ENCODE results near the gene PTBP3. TPM values are rescaled to one million over a fixed set of nuclear protein-coding genes. Genes with fewer than 3 reads are reported as not detected.
"Not testable (repeated sequence)": the region's sequence is repeated elsewhere in the genome, so short reads cannot be mapped to it uniquely, and the experiment has no call there.

PTBP3 gene
- polyA plus RNA-seq, 4 donors: 80.3 to 110 (median 84.2) TPM

DNA sequence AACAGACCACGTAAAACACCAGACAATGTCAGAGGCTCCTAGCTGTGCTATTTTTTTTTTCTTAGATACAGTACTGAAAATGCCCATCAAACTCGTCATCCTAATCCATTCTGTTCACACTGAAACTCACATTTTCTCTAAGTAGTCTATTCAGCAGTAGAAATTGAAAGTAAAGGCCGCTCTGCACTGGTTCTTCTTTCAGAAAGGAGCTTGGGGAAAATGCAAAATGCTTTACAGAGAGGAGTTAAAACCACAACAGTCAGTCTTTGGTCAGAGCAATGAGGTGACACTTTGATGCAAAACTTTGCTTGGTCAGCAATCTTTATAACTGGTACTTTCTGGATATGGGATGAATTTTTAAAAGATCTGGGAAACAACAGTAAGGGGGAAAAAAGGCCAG lies 114.5 kb downstream of the PTBP3 start:
- DNase-seq (ENCODE audit: low read depth in 4 of 4, low spot score in 2 of 4): no peak

DNA sequence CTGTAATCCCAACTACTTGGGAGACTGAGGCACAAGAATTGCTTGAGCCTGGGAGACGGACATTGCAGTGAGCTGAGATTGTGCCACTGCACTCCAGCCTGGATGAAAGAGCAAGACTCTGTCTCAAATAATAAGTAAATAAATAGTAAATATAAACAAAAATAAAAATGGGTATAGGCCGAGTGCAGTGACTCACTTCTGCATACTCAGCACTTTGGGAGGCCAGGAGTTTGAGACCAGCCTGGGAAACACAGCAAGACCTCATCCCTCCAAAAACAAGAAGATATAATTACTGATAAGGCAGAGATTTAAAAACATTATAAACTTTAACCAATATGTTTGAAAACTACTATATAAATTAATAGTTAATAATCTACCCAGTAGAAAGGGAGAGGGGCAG lies 120.5 kb downstream of the PTBP3 start:
- DNase-seq (ENCODE audit: low read depth in 4 of 4, low spot score in 2 of 4): no peak

DNA sequence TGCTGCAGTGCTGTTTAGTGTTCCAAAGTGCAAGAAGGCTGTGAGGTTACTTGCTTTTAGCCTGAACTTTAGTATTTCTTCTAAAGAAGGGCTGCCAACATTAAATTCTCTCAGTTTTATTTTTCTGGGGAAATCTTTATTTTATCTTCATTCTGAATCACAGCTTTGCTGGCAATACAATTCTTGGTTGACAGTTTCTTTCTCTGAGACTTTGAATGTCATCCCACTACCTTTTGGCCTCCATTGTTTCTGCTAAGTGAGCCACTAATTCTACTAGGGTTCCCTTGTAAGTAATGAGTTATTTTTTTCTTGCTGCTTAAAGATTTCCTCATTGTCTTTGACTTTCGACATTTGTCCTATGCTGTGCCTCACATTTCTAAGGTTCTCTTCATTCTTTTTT lies 126.0 kb downstream of the PTBP3 start:
- DNase-seq (ENCODE audit: low read depth in 4 of 4, low spot score in 2 of 4): no peak

DNA sequence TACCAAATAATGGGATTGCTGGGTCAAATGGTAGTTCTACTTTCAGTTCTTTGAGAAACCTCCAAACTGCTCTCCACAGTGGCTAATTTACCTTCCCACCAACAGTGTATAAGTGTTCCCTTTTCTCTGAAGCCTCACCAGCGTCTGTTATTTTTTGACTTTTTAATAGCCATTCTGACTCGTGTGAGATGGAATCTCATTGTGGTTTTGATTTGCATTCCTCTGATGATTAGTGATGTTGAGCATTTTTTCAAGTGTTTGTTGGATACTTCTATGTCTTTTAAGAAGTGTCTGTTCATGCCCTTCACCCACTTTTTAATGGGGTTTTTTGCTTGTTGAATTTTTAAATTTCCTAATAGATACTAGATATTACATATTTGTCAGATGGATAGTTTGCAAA lies 129.9 kb downstream of the PTBP3 start:
- DNase-seq (ENCODE audit: low read depth in 4 of 4, low spot score in 2 of 4): no peak

DNA sequence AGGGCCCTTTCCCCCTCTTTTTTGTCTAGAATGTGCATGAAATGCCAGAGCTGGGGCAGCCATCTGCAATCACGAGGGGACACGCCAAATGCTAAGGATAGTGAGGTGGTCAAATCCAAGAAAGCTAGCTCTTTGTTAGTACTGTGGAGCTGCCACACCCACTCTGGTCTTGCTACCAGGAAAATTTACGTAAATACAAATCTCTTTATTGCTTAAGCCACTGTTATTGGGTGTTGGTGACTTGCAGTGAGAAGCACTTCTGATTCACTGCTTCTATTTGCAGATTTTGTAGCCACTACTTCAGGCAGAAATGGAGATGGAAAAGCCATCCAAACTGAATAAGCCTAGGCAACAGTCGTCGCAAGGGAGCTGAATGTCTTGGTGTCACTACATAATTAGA lies 132.7 kb downstream of the PTBP3 start:
- no peak for DNase-seq (ENCODE audit: low read depth in 4 of 4, low spot score in 2 of 4)

DNA sequence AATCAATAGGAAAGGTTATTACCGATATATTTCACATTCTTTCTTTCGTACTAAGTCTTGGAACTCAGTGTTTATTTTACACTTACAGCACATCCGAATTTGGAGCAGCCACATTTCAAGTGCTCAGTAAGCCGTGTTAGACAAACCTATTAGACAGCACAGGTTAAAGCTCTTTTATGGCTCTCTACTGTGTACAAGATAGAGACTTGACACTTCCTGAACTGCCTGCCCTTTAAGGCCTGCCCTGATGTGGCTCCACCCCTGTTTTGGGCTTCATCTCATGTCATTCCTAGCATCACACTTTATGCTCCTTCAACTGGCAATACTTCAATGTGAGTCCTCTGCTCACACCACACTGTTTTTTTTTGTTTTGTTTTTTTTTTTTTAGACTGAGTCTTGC lies 134.8 kb downstream of the PTBP3 start:
- DNase-seq (ENCODE audit: low read depth in 4 of 4, low spot score in 2 of 4): no peak

DNA sequence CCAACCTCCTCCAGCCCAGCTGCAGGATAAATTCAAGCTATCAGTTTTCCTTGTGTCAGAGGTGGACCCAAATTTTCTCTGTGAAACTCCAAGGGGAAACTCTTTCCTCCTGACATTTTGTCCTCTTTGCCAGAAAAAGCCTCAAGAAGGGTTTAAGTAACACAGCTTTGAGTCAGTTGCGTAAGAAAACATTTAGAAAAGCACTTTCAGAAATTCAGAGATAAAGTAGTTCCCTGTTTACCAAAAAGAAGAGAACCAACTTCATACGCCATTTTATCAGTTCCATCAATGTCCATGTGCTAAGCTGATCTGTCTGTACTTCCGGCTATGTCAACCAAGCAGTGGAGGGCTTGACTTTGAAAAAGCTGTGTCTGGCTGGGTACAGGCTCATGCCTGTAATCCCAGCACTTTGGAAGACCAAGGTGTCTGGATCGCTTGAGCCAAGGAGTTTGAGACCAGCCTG lies 138.4 kb downstream of the PTBP3 start:
- DNase-seq (ENCODE audit: low read depth in 4 of 4, low spot score in 2 of 4): no peak

DNA sequence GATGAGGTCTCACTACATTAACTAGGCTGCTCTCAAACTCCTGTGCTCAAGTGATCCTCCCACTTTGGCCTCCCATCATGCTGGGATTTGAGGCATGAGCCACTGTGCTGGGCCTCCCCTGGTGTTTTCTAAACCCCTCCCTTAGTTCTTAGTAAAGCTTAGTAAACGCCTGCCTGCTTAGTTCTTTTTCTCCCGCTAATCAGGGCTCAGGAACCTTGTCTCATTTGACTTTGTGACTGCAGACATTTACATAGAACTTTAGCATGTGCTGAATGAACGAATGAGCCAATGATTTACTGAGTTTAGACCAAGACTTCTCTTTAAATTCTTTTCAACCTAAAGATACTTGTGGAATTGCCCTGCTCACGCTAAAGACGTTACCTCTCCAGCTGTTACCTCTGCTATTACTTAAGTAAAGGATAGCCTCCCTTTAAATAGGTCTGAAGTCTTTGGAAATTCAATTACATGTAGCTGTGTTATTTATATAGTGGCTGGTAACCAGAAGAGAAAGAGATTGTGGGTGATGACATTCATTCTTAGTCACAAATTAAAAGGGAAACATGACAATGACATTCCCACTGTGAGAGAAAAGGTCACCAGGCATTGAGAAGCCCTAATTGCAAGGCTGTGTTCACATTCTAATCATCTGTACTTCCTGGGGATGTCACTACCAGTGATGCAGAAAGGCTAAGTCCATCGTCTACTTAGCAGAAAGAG lies 139.7 kb downstream of the PTBP3 start:
- no peak for DNase-seq (ENCODE audit: low read depth in 4 of 4, low spot score in 2 of 4)

DNA sequence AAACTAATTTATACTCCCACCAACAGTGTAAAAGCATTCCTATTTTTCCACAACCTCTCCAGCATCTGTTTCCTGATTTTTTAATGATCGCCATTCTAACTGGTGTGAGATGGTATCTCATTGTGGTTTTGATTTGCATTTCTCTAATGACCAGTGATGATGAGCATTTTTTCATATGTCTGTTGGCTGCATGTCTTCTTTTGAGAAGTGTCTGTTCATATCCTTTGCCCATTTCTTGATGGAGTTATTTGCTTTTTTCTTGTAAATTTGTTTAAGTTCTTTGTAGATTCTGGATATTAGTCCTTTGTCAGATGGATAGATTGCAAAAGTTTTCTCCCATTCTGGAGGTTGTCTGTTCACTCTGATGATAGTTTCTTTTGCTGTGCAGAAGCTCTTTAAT lies 143.1 kb downstream of the PTBP3 start:
- not testable (repeated sequence) for DNase-seq (ENCODE audit: low read depth in 4 of 4, low spot score in 2 of 4)

DNA sequence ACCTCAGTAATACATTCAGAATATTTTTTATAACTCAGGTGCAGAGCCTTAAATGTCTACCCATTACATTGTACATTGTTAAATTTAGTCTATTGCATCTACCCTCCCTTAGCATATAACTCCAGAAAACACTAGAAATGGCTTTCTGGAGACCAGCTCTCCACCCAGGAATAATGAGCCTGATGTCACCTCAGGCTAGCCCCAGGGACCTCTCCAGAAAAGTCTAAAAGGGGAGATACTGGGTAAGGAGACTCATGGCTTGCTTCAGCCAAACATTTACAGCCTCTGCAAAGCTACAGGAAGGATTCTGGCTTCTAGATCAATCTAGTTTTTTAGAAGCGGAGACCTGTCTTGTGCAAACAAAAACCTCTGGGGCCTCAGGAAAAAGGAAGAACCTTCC lies 144.5 kb downstream of the PTBP3 start:
- DNase-seq (ENCODE audit: low read depth in 4 of 4, low spot score in 2 of 4): no peak

DNA sequence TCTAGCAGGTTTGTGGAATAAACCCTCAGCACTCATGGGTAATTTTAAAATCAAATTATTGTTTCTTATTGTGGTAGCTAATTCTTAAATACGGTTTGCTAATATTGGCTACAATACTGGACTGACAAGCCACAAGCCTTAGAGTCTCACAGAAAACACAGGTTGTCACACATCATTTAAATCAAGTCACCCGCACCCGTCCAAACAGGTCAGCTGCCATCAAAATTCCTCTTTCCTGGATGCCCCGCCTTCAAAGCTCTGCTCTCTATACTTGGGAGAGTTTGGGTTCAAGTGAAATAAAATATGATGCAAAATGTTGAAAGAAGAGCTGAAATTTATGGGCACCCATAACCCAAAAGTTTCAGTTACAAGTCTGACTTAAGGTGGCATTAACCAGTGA lies 146.0 kb downstream of the PTBP3 start:
- no peak for DNase-seq (ENCODE audit: low read depth in 4 of 4, low spot score in 2 of 4)

DNA sequence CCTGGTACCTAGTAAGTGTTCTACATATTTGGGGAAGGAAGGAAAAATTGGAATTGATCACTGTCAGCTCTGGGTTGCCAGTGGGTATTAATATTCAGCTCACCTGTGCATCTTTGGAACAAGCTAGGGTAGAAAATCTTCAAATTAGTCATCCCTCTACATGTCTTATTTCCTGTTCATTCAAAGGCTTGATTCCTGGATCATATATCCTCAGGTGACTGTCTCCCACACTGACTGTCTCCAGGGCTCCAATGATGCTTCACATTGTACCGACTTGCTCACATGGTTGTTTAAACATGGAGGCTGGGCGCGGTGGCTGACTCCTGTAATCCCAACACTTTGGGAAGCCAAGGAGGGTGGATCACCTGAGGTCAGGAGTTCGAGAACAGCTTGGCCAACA lies 146.7 kb downstream of the PTBP3 start:
- no peak for DNase-seq (ENCODE audit: low read depth in 4 of 4, low spot score in 2 of 4)

DNA sequence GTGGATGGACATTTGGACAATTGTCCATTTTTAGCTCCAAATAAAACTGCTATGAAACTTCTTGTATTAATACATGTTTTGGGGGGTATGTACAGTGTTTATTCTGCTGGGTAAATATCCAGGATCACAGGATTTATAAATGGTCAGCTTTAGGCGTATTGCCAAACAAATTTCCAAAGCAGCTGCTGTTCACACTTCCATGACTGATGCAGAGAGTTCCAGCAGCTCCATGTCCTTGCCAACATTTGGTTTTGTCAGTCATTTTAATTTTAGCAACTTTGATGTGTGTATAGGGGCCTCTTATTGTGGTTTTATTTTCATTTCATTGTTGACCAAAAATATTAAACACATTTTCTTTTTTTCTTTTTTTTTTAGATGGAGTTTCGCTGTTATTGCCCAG lies 148.5 kb downstream of the PTBP3 start:
- no peak for DNase-seq (ENCODE audit: low read depth in 4 of 4, low spot score in 2 of 4)

DNA sequence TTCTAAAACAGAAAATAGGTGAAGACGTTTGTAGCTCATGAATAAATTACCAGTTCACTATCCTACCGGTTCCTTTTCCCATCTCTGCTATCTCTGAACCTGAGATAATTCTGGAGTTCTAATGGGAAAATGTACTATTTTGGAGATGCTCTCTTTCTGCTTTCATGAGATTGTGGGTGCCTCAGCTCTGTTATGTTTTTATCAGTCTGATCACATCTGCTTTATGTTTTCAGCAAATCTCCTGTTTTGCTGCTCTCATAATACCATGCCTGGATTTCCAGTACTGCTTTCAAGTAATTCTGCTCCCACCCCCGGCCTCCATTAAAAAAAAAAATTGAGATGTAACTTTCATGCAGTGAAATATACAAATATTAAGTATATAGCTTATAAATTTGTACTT lies 149.2 kb downstream of the PTBP3 start:
- no peak for DNase-seq (ENCODE audit: low read depth in 4 of 4, low spot score in 2 of 4)

DNA sequence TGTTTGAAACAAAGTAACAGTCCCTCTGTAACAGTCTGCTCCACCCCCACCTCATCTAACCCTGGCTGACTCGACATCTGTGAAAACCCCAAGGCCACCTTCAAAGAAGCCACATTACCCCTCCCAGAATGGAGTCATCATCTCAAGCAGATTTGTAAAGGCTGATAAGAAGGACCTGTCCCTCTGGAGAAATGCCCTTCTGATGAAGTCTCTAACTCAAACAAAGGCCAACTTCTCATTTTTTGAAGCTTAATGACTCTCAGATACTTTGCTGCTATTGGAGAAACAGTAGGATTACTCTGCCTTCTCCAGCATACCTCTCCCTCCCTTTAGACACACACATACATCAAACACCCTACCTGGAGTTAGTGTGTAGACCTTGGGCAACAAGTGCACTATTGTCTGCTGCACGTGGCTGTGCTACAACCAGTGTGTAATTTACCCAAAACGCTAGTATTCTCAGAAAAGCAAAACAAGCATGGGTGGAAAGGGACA lies 153.0 kb downstream of the PTBP3 start:
- DNase-seq (ENCODE audit: low read depth in 4 of 4, low spot score in 2 of 4): no peak

DNA sequence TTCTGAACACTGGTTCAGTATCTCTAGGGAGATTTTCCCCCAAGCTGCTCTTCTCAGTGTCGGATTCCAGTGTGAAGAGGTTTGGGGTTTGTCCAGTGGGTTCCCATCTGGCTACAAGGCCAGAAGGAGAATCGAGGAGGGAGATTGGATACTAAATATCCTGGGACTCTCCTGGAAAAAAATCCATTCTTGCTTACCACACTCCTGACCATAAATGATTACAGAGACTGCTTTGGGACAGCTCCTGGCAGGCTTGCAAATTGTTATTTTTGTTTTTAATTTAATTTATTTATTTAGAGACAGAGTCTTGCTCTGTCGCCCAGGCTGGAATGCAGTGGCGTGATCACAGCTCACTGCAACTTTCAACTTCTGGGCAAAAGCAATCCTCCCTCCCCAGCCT lies 153.6 kb downstream of the PTBP3 start:
- DNase-seq (ENCODE audit: low read depth in 4 of 4, low spot score in 2 of 4): no peak

DNA sequence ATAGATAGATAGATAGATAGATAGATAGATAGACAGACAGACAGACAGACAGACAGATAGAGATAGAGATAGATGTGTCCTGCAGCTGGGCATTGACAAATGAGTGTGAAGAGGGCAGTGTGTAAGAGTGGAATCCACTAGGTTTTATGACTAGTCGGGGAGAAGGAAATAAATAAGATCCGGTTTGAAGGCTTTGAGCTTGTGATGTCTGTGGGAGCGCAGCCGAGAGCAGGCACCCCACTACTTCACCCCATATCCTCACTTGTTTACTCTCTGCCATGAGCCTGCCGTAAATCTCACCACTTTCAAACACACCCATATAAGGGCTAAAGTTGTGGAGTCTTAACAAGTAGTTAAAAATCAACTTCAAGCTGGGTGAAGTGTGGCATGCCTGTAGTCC lies 156.9 kb downstream of the PTBP3 start:
- no peak for DNase-seq (ENCODE audit: low read depth in 4 of 4, low spot score in 2 of 4)

DNA sequence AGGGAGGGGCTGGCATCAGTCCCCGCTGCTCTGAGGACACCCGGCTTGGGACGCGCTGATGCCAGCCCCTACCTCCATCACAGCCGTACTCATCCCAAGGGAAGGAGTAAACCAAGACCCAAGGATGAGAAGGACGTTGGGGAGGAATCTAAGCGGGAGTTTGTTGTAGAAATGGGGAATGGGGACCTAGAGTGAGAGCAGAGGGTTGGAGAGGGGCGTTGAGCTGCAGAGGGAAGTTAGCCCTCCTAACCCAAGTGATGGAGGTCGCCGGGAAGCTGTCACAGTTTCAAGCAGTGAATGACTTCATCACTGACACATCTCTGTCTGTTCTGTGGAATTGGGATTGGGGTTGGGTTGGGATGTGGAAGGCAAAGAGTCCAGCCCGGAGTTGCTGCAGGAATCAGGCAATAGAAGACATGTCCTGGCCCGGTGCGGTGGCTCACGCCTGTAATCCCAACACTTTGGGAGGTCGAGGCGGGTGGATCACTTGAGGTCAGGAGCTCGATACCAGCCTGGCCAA lies 157.6 kb downstream of the PTBP3 start:
- no peak for DNase-seq (ENCODE audit: low read depth in 4 of 4, low spot score in 2 of 4)

DNA sequence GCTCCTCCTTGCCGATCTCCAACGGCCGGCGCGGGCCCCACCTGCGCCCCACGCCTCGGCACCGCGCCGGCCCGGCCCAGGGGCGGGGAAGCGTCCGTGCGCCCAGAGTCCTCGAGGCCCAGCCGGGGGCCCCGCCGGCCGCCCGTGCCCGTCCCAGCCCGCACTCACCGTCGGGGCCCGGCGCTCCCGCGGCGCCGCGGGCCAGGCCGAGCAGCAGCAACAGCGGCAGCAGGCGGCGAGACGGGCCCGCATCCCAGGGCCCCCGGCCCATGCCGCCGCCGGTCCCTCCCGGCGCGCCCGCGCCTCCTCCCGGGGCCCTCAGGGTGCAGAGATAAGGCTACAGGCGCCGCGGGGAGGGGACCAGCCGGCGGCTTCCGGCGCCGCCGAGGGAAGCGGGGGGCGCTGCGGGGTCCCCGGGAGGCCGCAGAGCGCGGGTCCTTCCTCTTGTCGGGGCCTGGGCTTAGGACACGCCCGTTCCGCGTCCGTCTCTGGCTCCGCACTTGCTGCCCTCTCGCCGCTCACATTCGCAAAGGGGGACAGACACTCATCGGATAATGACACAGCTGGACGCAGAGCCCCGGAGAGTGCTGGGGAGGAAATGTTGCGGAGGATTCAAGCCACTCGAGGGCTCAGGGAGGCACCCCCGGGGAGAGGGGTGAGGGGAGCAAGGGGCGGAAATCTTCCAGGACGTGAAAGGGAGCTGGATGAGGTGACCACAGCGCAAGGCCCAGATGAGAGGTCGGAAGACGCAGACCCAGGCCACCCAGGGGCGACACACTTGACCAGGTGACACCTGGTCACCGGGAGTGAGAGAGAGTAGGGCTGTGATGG lies 158.2 kb downstream of the PTBP3 start, which contains the start of gene SUSD1:
Gene SUSD1 (minus strand): TSS at position 333 of the 831 bp plus-strand sequence. CDS start 62 bp downstream, at position 271.
- no peak for DNase-seq (ENCODE audit: low read depth in 4 of 4, low spot score in 2 of 4)

DNA sequence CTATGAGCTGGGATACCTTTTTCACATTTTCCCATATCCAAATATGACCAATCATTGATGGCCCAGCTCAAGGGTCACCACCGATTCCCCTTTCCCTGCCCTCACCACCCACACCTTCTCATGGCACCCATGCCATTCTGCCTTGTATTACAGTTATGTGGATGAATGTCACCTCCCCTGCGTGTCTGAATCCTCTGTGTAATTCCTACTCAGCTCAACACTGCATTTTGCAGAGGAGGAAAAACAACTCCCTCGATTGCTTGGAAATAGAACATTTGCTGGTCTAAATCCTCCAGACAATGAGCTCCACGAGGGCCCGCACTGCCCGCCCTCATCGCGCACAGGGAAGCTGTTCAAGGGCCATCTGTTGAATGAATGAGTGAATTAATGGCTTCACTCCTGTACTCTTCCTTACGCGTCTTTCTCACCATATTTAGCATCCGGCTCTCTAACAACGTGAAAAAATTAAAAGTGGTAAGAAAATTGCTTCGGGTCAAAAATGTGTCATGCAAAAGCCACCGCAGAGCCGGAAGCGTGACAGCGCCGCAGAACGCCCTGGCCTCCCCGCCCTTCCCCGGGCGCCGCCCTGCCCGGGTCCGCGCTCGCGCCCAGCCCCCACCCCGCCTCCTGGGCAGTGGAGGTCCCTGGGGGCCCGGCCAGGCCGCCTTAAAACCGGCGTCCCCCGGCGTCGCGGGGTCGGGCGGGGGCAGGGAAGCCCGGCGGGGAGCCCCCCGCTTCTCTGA lies 159.0 kb downstream of the PTBP3 start:
- DNase-seq (ENCODE audit: low read depth in 4 of 4, low spot score in 2 of 4): no peak
